GM19463 (cell line): Measurements from ENCODE around the gene CYB5B.
"Not testable (repeated sequence)": the region's sequence is repeated elsewhere in the genome, so short reads cannot be mapped to it uniquely, and the experiment has no call there.

Source experiments
- ATAC-seq: cut with Tn5 transposase; IDR thresholded peaks from one replicate; pipeline ENCODE4 v1.9.1; 2021; ENCODE audit warnings: mild to moderate bottlenecking, moderate library complexity; ENCODE audit not compliant: unreplicated experiment

CYB5B gene

GRCh38 chr16:69408475-69408874 is 15.9 kb upstream of the CYB5B start:
- ATAC-seq: no peak

- no peak for ATAC-seq
These were observed 14.0 kb upstream of the CYB5B start for GRCh38 chr16:69410219-69410990.

- ATAC-seq: no peak
These were observed 13.1 kb upstream of the CYB5B start for GRCh38 chr16:69411064-69411985.

GRCh38 chr16:69412287-69412686 is 12.1 kb upstream of the CYB5B start:
- no peak for ATAC-seq

- no peak for ATAC-seq
These were observed 11.3 kb upstream of the CYB5B start for GRCh38 chr16:69413045-69413664.

GRCh38 chr16:69417520-69418199 is 6.8 kb upstream of the CYB5B start:
- ATAC-seq: no peak

- no peak for ATAC-seq
These were observed 4.5 kb upstream of the CYB5B start for GRCh38 chr16:69419956-69420355.

GRCh38 chr16:69423189-69423588 is 1.2 kb upstream of the CYB5B start:
- ATAC-seq: no peak

- ATAC-seq: no peak
These were observed 741 bp downstream of the CYB5B start for GRCh38 chr16:69424935-69425784.

GRCh38 chr16:69428652-69429051 is 4.2 kb downstream of the CYB5B start:
- no peak for ATAC-seq

- ATAC-seq: not testable (repeated sequence)
These were observed 4.7 kb downstream of the CYB5B start for GRCh38 chr16:69429058-69429640.

GRCh38 chr16:69431948-69432468 is 7.6 kb downstream of the CYB5B start:
- no peak for ATAC-seq

- no peak for ATAC-seq
These were observed 9.6 kb downstream of the CYB5B start for GRCh38 chr16:69434066-69434465.

- ATAC-seq: no peak
These were observed 11.8 kb downstream of the CYB5B start for GRCh38 chr16:69435977-69436820.

- no peak for ATAC-seq
These were observed 12.5 kb downstream of the CYB5B start for GRCh38 chr16:69436896-69437295.

- ATAC-seq: no peak
These were observed 14.0 kb downstream of the CYB5B start for GRCh38 chr16:69438465-69438864.

- ATAC-seq: no peak
These were observed 15.8 kb downstream of the CYB5B start for GRCh38 chr16:69440250-69440649.

GRCh38 chr16:69441030-69441429 is 16.6 kb downstream of the CYB5B start:
- ATAC-seq: not testable (repeated sequence)
